GM18505 (cell line): ENCODE results near the gene RBM4.

Source experiments
- ATAC-seq: cut with Tn5 transposase; IDR thresholded peaks from one replicate; pipeline ENCODE4 v1.9.1; 2021; ENCODE audit not compliant: unreplicated experiment
- POLR2A ChIP-seq: IDR thresholded peaks from 4 replicates; pipeline ENCODE4 v1.6.1; 2011; ENCODE audit warnings: borderline replicate concordance; ENCODE audit not compliant: insufficient read depth, insufficient read length; ENCODE audit errors: extremely low read depth

RBM4 gene

GRCh38 chr11:66692446-66692845 is 53.9 kb downstream of the RBM4 start:
- ATAC-seq = no peak
- no peak for TF ChIP-seq POLR2A

- no peak for TF ChIP-seq POLR2A
- no peak for ATAC-seq
Observed at GRCh38 chr11:66692871-66693331, 54.4 kb downstream of the RBM4 start.

GRCh38 chr11:66693356-66694055 is 55.0 kb downstream of the RBM4 start:
- no peak for TF ChIP-seq POLR2A
- no peak for ATAC-seq

- ATAC-seq = no peak
- no peak for TF ChIP-seq POLR2A
Observed at GRCh38 chr11:66694056-66694410, 55.5 kb downstream of the RBM4 start.

GRCh38 chr11:66694732-66695207 is 56.3 kb downstream of the RBM4 start:
- no peak for ATAC-seq
- TF ChIP-seq POLR2A = no peak
